ENCODE results near the gene SET. TPM values are rescaled to one million over a fixed set of nuclear protein-coding genes. Genes with fewer than 3 reads are reported as not detected.
A peak's percentile ranks its signal among the peaks of the same experiment; 100 is the strongest.
"Not testable (repeated sequence)": the region's sequence is repeated elsewhere in the genome, so short reads cannot be mapped to it uniquely, and the experiment has no call there.

SET gene
- total RNA-seq, 4 donors from 2014 or later = 173 to 217 (median 202) TPM

- Histone ChIP-seq H3K4me1 (peaks cover 41 to 55% of the 10 kb centered on the region in 2 donors), H3K27ac (peak overlapping the region in 1 of 3 donors; percentile 92), H3K36me3 (peaks cover 7 to 9% of the 10 kb centered on the region in 2 donors), H3K27me3 (no peaks in the 10 kb centered on the region), H3K4me3 (replicated peaks in 1 of 3) (no peak overlapping the region), H3K9me3 (no peaks in the 10 kb centered on the region)
- WGBS, 2 donors = 91 to 95% methylated on average over 4 of the region's 4 CpGs
- no peak for DNase-seq
- intact Hi-C loops (cut with DNase I) = loop anchor here (10.0 kb wide), 1 partner anchor 53 kb away; no protein-coding TSS in a partner anchor
- TF ChIP-seq, protein P1, sequence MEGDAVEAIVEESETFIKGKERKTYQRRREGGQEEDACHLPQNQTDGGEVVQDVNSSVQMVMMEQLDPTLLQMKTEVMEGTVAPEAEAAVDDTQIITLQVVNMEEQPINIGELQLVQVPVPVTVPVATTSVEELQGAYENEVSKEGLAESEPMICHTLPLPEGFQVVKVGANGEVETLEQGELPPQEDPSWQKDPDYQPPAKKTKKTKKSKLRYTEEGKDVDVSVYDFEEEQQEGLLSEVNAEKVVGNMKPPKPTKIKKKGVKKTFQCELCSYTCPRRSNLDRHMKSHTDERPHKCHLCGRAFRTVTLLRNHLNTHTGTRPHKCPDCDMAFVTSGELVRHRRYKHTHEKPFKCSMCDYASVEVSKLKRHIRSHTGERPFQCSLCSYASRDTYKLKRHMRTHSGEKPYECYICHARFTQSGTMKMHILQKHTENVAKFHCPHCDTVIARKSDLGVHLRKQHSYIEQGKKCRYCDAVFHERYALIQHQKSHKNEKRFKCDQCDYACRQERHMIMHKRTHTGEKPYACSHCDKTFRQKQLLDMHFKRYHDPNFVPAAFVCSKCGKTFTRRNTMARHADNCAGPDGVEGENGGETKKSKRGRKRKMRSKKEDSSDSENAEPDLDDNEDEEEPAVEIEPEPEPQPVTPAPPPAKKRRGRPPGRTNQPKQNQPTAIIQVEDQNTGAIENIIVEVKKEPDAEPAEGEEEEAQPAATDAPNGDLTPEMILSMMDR (IDR thresholded peaks at IDR 0.05) = no peak
- no peak for TF ChIP-seq POLR2A (IDR thresholded peaks at IDR 0.05)
These were observed 1.6 kb upstream of the SET start for GRCh38 chr9:128687453-128687852.

DNA sequence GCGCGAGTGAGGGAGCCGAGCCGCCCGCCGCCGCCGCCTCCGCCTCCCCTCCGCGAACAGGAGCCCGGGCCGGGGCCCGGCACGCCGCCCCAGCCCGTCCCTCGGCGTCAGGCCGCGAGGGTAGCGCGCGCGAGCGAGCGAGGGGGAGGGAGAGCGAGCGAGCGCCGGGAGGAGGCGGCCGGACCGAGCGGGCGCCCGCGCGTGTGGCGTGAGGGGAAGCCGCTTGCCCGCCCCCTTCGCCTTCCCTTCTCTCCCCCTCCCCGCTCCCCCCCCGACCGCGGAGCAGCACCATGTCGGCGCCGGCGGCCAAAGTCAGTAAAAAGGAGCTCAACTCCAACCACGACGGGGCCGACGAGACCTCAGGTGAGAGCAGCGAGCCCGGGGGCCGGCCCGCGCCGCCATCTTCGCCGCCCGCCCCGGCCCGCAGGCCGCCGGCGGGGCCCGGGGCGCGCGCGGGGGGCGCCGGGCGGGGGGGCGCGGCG lies 312 bp downstream of the SET start:
- H3K4me1 ChIP-seq = peaks cover 36 to 44% of the 10 kb centered on the region in 2 donors
- no peaks in the 10 kb centered on the region for H3K27me3 ChIP-seq
- intact Hi-C loops (cut with DNase I) = loop anchor here (10.0 kb wide), 1 partner anchor 55 kb away; no protein-coding TSS in a partner anchor
- TF ChIP-seq, protein P1 (IDR thresholded peaks at IDR 0.05) = no peak
- TF ChIP-seq POLR2A (IDR thresholded peaks at IDR 0.05) = peak in 1 of 2 donors; percentile 98
- H3K36me3 ChIP-seq = peaks cover 25 to 28% of the 10 kb centered on the region in 2 donors
- H3K4me3 ChIP-seq (replicated peaks in 1 of 3) = peak overlapping the region; percentile 24 to 84 (median 49)
- WGBS, 2 donors = no CpG with 5 or more reads among the region's 80 CpGs
- no peaks in the 10 kb centered on the region for H3K9me3 ChIP-seq
- peak; percentile 55 to 60 for DNase-seq
- H3K27ac ChIP-seq = peak overlapping the region; percentile 73 to 90 (median 84)

DNA sequence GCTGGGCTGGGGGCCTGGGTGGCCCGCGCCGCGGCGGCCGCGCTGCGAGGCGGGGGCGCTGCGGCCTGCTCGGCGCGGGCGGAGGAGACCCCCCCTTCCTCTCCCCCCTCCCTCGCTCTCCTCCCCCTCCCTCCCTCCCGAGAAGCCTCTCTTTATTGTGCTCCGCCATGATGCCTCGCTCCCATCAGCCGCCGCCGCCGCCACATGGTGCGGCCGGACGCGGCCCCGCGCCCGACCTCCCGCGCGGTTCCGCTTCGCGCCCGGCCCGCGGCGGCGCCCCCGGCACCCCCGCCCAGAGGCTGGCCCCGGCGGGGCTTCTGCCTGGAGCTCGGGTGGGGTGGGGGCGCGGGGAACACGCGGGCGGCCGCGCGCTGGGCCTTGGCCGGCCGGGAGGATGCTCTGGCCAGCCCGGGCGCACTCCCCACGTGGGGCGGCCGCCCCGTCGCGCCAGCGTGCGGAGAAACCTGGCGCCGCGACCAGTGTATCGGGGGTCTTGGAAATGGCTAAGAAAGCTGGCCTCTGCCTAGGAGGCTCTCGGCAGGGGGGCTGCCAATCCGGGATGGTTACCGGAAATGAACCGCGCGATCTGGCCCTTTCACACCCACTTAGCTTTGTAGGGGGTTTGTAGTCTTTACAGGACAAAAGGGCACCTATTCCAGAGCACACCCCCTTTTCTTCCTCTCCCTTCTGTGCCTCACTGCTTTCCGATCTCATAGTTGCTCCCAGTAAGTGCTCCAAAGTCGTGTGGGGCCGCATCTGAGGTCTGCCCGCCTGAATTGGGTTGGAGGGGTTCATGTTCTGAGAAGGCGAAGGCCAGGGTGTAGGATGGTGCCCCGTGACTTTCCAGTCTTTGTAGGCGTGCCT lies 1.0 kb downstream of the SET start:
- no peaks in the 10 kb centered on the region for H3K27me3 ChIP-seq
- intact Hi-C loops (cut with DNase I) = loop anchor here (10.0 kb wide), 1 partner anchor 55 kb away; no protein-coding TSS in a partner anchor
- peaks cover 30 to 37% of the 10 kb centered on the region in 2 donors for H3K4me1 ChIP-seq
- peaks cover 28 to 34% of the 10 kb centered on the region in 2 donors for H3K36me3 ChIP-seq
- DNase-seq = peak; percentile 38 to 40
- TF ChIP-seq, protein P1 (IDR thresholded peaks at IDR 0.05) = no peak
- no peak for TF ChIP-seq POLR2A (IDR thresholded peaks at IDR 0.05)
- H3K9me3 ChIP-seq = no peaks in the 10 kb centered on the region
- H3K4me3 ChIP-seq (replicated peaks in 1 of 3) = peak overlapping the region; percentile 19 to 89 (median 43)
- H3K27ac ChIP-seq = peak overlapping the region in 2 of 3 donors; percentile 12 to 52
- 2% methylated on average over 19 of the region's 83 CpGs for WGBS, 2 donors

DNA sequence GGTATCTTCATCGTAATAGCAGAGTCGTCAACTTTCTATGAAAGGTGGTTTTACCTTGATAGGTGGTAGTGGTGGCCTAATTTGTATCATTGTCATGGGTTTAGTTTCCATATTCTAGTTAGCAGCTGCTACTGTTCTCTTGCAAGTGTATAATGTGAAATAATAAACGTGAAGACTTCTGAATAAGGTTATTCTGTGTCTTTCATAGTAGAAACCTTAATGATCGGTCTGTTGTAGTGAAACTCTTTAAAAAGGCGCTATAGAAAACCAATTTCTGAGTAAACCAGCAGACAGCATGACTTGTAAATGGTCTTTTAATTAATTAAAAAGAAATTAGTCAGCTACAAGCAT lies 1.6 kb downstream of the SET start:
- Histone ChIP-seq H3K4me3 (replicated peaks in 1 of 3) (peak overlapping the region; percentile 19 to 89 (median 43)), H3K27ac (peak overlapping the region in 2 of 3 donors; percentile 12 to 52), H3K4me1 (peaks cover 26 to 31% of the 10 kb centered on the region in 2 donors), H3K27me3 (no peaks in the 10 kb centered on the region), H3K9me3 (no peaks in the 10 kb centered on the region), H3K36me3 (peaks cover 28 to 38% of the 10 kb centered on the region in 2 donors)
- TF ChIP-seq POLR2A (IDR thresholded peaks at IDR 0.05) = no peak
- TF ChIP-seq, protein P1 (IDR thresholded peaks at IDR 0.05) = no peak
- intact Hi-C loops (cut with DNase I) = no loop called here
- WGBS, 2 donors = 19 to 20% methylated on average over 5 of the region's 5 CpGs
- DNase-seq = no peak

DNA sequence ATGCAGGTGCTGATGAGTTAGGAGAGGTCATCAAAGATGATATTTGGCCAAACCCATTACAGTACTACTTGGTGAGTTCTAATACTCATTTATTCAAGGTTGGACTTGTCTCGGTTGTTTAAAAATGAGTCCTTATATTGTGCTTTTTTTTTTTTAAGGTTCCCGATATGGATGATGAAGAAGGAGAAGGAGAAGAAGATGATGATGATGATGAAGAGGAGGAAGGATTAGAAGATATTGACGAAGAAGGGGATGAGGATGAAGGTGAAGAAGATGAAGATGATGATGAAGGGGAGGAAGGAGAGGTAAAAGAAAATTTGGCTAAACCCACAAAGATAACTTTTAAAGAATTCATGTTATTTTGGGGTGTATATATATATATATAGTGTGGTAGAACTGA lies 4.7 kb downstream of the SET start:
- intact Hi-C loops (cut with DNase I); H3K27ac ChIP-seq; H3K27me3 ChIP-seq; H3K9me3 ChIP-seq; DNase-seq; H3K4me3 ChIP-seq (replicated peaks in 1 of 3): not testable (repeated sequence)
- Histone ChIP-seq H3K36me3 (peaks cover 28 to 44% of the 10 kb centered on the region in 2 donors), H3K4me1 (peaks cover 11 to 14% of the 10 kb centered on the region in 2 donors)
- WGBS, 2 donors = 86 to 93% methylated on average over 3 of the region's 3 CpGs
